ENCODE measurements around the gene MAGEB18.

MAGEB18 gene

DNA sequence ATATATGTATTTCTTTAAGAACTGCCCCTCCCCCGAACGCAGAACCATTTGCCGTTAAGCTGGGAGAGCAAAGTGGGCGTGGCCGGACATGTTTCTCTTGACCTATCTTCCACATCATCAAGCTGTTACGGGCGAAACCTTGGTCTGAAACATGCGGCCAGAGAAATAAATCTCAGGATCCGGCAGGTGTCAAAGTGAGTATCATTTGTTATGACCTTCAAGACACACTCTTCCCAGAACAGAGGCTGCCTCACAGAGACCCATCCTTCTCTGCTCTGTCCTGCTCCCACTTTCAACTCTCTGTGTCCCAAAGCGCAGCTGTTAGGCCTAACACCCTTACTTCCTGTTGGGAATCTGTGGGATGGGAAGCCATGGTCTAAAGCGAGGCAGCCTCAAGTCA, at the start of gene MAGEB18:
Gene MAGEB18, plus strand, starts transcription at position 70 of the 400 bp plus-strand sequence. CDS start 643 bp downstream, outside the sequence.
- TF ChIP-seq, protein P1, sequence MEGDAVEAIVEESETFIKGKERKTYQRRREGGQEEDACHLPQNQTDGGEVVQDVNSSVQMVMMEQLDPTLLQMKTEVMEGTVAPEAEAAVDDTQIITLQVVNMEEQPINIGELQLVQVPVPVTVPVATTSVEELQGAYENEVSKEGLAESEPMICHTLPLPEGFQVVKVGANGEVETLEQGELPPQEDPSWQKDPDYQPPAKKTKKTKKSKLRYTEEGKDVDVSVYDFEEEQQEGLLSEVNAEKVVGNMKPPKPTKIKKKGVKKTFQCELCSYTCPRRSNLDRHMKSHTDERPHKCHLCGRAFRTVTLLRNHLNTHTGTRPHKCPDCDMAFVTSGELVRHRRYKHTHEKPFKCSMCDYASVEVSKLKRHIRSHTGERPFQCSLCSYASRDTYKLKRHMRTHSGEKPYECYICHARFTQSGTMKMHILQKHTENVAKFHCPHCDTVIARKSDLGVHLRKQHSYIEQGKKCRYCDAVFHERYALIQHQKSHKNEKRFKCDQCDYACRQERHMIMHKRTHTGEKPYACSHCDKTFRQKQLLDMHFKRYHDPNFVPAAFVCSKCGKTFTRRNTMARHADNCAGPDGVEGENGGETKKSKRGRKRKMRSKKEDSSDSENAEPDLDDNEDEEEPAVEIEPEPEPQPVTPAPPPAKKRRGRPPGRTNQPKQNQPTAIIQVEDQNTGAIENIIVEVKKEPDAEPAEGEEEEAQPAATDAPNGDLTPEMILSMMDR (IDR thresholded peaks at IDR 0.05) = no peak

DNA sequence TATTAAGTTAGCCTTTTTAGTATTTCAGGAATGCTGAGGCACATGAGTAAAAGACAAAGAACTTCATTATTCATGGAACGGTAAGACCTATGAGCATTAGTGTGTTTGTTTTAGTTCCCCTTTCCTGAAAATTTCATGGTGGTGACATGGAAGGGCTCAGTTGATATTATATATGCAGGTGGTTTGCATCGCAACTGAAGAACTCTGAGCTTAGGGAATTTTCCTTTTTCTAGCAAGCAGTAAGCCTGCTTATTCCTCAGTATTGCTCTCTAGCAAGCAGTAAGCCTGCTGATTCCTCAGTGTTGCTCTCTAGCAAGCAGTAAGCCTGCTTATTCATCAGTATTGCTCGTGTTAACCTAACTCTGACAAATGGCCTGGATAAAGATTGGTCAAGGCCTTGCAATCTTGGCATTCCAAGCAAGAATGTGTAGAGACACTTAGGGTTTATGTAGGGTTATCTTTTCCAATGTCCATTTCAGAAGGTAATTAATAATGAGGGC, 37.7 kb upstream of the MAGEB18 start:
- TF ChIP-seq, protein P1 (IDR thresholded peaks at IDR 0.05) = no peak

DNA sequence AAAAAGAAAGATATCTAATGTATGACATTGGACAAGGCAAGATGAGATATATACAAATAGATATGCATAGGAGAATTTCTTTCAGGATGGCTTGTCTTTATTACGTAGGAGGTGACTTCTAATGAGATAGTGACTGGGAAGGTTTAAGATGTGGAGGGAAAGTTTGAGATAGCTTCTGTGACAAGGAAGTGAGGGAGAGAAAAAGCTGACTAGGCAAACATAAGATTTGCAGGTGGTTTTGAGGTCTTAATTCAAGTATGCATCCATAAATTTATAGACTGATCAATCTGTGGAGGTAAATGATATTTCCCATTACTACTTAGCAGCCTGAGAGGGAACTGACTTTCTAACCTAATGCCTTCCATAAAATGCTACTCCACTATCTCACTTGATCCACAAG, 29.0 kb upstream of the MAGEB18 start:
- TF ChIP-seq, protein P1 (IDR thresholded peaks at IDR 0.05) = no peak

DNA sequence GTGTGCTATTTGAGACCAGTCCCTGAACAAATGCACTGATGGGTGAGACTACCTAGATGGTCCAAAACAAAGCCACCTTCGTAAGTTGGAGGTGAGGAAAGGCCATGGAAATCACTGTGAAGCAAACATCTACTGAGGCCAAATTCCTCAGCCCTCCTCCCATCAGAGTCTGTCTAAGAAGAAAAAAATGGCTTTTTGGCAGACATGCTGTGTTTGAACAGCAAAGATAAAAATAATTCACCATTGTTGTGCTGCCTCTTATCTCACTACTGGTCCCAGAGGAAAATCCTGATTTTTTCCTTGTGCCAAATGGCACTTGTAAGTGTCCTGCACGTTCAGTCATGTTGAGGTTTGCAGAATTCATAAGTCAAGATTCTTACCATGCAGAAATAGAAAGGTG, 7.9 kb downstream of the MAGEB18 start:
- TF ChIP-seq, protein P1 (IDR thresholded peaks at IDR 0.05) = no peak

GRCh38 chrX:26160301-26160700, 22.2 kb downstream of the MAGEB18 start, which contains the start of gene MAGEB6B:
MAGEB6B (plus strand) TSS chrX:26160601; CDS start chrX:26160601, 0 bp downstream.
- TF ChIP-seq, protein P1 (IDR thresholded peaks at IDR 0.05) = no peak
